Gastrocnemius medialis (tissue), 4 donors: ENCODE data around the gene NOL4L. TPM values are rescaled to one million over a fixed set of nuclear protein-coding genes. Genes with fewer than 3 reads are reported as not detected.

ENCODE experiments used
- ATAC-seq, 2 donors: fragments of 150-250 bp; one replicate each; pipeline ENCODE4 v1.9.1; 2016
- DNase-seq, 2 donors: peaks; one replicate each; pipeline ENCODE4 v3.0.0-alpha.2; 2019
- H3K27ac ChIP-seq, 4 donors: fragments of 200-600 bp; sonication (generic); 1 replicate in 1 of 4; 2 replicates in 3 of 4; pipeline ENCODE4 v1.5.1; 2016 to 2018; ENCODE audit warnings: mild to moderate bottlenecking in 2 of 4, moderate library complexity in 1 of 4
- H3K27me3 ChIP-seq, 3 donors: fragments of 200-600 bp; sonication (generic) in 2 of 3; 1 replicate in 1 of 3; 2 replicates in 2 of 3; pipeline versions ENCODE4 v1.5.1 to v1.6.0; 2016 to 2019; ENCODE audit warnings: mild to moderate bottlenecking in 1 of 3, moderate library complexity in 1 of 3
- H3K36me3 ChIP-seq, 2 donors: fragments of 200-600 bp; sonication (generic) in 1 of 2; one replicate each; pipeline ENCODE4 v1.5.1; 2017 to 2018
- H3K4me1 ChIP-seq, 2 donors: fragments of 200-600 bp; sonication (generic) in 1 of 2; one replicate each; pipeline ENCODE4 v1.5.1; 2016 to 2017; ENCODE audit warnings: mild to moderate bottlenecking in 2 of 2
- H3K4me3 ChIP-seq, 4 donors: fragments of 200-600 bp; sonication (generic) in 3 of 4; 1 replicate in 1 of 4; 2 replicates in 3 of 4; pipeline ENCODE4 v1.5.1; 2016 to 2019; ENCODE audit warnings: mild to moderate bottlenecking in 2 of 4
- H3K9me3 ChIP-seq, 3 donors: fragments of 200-600 bp; sonication (generic) in 2 of 3; 1 replicate in 1 of 3; 2 replicates in 2 of 3; pipeline ENCODE4 v1.5.1; 2016 to 2019
- CTCF ChIP-seq, 5 experiments: fragments of 450-650 bp in 3 of 5; fragments of 200-600 bp in 2 of 5; sonication (generic) in 2 of 5; IDR thresholded peaks in 4 of 5; conservative IDR thresholded peaks in 1 of 5; 1 replicate in 4 of 5; 2 replicates in 1 of 5; pipeline ENCODE4 v1.5.1; 2016 to 2019; ENCODE audit warnings: antibody characterized with exemption in 5 of 5, mild to moderate bottlenecking in 3 of 5, moderate library complexity in 3 of 5
- POLR2A ChIP-seq, 2 donors: fragments of 450-650 bp; IDR thresholded peaks; one replicate each; pipeline ENCODE4 v1.6.1; 2017; ENCODE audit warnings: antibody characterized with exemption in 2 of 2, mild to moderate bottlenecking in 2 of 2, moderate library complexity in 2 of 2
- in situ Hi-C, 4 donors: fragments of 200-750 bp; cut with MboI; loops; one replicate each; pipeline versions ENCODE4 v1.15.0 to v1.8.0; 2017; ENCODE audit warnings: low sequenced_read_pairs in 4 of 4
- intact Hi-C: fragments of 100-400 bp; cut with DNase I; formaldehyde crosslinking; loops from one replicate; pipeline ENCODE4 v1.15.1; 2023; ENCODE audit warnings: low total_unique reads
- total RNA-seq, 4 donors: library from RNA; depleted of rRNA; stranded (reverse); fragments of >200 nt; gene quantifications; one replicate each; pipeline versions ENCODE4 v1.1.0 to v1.2.3, GENCODE V29; 2016

The NOL4L gene
- total RNA-seq, 4 donors from 2014 or later: 1.4 to 1.9 (median 1.7) TPM

- no peaks in the 10 kb centered on the region for H3K27me3 ChIP-seq
- intact Hi-C loops (loop anchor here (5.0 kb wide), 1 partner anchor 146 kb away; no protein-coding TSS in a partner anchor), in situ Hi-C loops (no loop called here)
- H3K4me1 ChIP-seq: peaks cover 5 to 17% of the 10 kb centered on the region in 2 donors
- DNase-seq (no peak), ATAC-seq (peak in 1 of 2 donors; percentile 20)
- H3K36me3 ChIP-seq: no peaks in the 10 kb centered on the region
- H3K4me3 ChIP-seq: peak overlapping the region; percentile 59 to 80 (median 74)
- H3K9me3 ChIP-seq: no peaks in the 10 kb centered on the region
- no peak for TF ChIP-seq CTCF (IDR thresholded peaks at IDR 0.05 in 4 of 5, conservative IDR thresholded peaks at IDR 0.05 in 1 of 5)
- TF ChIP-seq POLR2A (IDR thresholded peaks at IDR 0.05): no peak
- peak overlapping the region; percentile 56 to 75 (median 72) for H3K27ac ChIP-seq
These were observed 101.5 kb downstream of the NOL4L start for GRCh38 chr20:32483351-32484224.

DNA sequence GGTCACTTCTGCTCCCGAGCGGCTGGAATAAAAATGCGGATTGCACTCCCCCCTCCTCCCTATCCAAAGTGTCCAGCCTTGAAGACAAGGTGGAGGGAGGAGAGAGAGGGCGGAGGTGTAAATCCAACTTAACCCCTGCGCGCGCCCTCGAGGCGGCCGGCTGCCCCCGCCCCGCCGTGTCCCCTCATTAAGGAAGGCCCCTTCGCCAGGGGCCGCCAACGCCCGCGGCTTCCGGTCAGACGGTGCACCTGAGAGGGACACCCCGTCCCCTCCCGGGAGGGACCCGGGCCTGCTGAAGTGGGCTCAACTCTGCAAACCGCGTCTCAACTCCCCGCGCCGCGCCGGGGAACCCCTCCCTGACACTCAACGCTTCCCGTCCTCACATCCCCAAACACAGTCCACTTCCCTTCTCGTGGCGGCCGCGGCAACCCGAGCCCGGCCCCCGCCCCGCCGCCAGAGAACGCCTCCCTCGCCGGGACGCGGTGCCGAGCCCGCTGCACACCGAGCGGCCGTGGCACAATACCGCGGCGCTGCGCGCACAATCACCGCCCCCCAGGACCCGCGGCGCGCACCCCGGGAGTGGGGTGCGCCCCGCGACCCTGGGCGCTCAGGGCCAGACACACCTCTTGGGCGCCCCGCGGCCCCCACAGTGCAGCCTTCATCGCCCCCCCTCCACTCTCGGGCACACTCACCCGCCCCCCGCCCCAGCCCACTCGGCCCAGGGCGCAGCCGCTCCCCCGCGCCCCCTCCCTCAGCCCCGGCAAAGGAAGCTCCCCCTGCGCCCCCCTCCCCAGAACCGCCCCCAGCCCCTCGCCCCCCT lies 102.5 kb downstream of the NOL4L start:
- intact Hi-C loops: loop anchor here (5.0 kb wide), 1 partner anchor 145 kb away; no protein-coding TSS in a partner anchor
- Histone ChIP-seq H3K4me1 (peaks cover 5 to 17% of the 10 kb centered on the region in 2 donors), H3K9me3 (no peaks in the 10 kb centered on the region), H3K27ac (peak overlapping the region; percentile 56 to 75 (median 72)), H3K36me3 (no peaks in the 10 kb centered on the region), H3K4me3 (peak overlapping the region; percentile 59 to 80 (median 70)), H3K27me3 (no peaks in the 10 kb centered on the region)
- ATAC-seq: no peak
- DNase-seq: no peak
- TF ChIP-seq CTCF (IDR thresholded peaks at IDR 0.05 in 4 of 5, conservative IDR thresholded peaks at IDR 0.05 in 1 of 5) (no peak), POLR2A (IDR thresholded peaks at IDR 0.05) (no peak)
- in situ Hi-C loops: no loop called here

- Histone ChIP-seq H3K4me3 (peak overlapping the region; percentile 59 to 80 (median 70)), H3K9me3 (no peaks in the 10 kb centered on the region), H3K27me3 (no peaks in the 10 kb centered on the region), H3K36me3 (no peaks in the 10 kb centered on the region), H3K4me1 (peaks cover 5 to 17% of the 10 kb centered on the region in 2 donors), H3K27ac (peak overlapping the region; percentile 56 to 75 (median 72))
- TF ChIP-seq CTCF (IDR thresholded peaks at IDR 0.05 in 4 of 5, conservative IDR thresholded peaks at IDR 0.05 in 1 of 5) (no peak), POLR2A (IDR thresholded peaks at IDR 0.05) (no peak)
- intact Hi-C loops (loop anchor here (5.0 kb wide), 1 partner anchor 145 kb away; no protein-coding TSS in a partner anchor), in situ Hi-C loops (no loop called here)
- no peak for DNase-seq
- no peak for ATAC-seq
These were observed 103.0 kb downstream of the NOL4L start for GRCh38 chr20:32482143-32482441.

DNA sequence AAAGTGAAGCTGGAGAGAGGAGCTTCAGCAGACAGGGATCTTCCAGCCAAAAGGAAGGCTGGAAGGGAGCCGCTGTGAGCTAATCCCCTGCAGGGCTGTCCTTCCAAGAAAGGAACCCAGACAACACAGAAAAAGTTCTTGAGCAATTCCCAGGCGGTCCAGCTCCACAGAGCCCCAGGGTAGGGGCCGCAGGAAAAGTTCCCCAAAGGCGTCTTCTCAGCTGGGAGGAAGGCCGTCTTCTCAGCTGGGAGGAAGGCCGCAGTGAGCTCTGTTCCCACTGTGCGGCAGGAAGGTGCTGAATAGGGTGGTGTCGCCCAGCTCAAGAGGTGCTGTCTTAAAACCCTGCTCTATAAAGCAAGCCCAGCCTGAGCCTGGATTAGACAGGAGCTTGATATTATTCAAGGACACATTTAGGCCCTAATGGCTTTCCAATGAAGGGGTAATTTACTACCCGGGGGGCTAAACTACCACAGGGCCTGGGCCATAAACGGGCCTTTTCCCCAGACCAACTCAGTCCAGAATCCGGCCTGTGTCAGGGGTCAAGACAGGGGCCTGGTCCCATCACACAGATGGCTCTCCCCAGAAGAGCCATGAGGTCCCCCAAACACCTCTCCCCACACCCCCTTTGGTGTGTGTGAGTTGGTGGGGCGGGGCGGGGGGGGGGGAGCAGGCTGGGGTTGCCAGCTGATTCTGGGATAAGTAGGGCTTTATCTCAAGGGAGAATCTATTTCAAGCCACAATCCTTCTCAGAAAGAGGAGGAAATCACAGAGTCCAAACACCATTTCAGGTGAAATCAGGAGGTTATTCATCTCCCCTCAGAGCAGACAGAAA lies 103.6 kb downstream of the NOL4L start:
- TF ChIP-seq POLR2A (IDR thresholded peaks at IDR 0.05): no peak
- TF ChIP-seq CTCF (IDR thresholded peaks at IDR 0.05 in 4 of 5, conservative IDR thresholded peaks at IDR 0.05 in 1 of 5): no peak

More for the DNA sequence above, 103.6 kb downstream of the NOL4L start:
- H3K27me3 ChIP-seq: no peaks in the 10 kb centered on the region
- H3K36me3 ChIP-seq: no peaks in the 10 kb centered on the region
- intact Hi-C loops: loop anchor here (5.0 kb wide), 1 partner anchor 144 kb away; no protein-coding TSS in a partner anchor
- peak overlapping the region in 3 of 4 donors; percentile 59 to 80 (median 69) for H3K4me3 ChIP-seq
- no peaks in the 10 kb centered on the region for H3K9me3 ChIP-seq
- peak overlapping the region; percentile 56 to 75 (median 72) for H3K27ac ChIP-seq
- no peak for DNase-seq
- peaks cover 7 to 17% of the 10 kb centered on the region in 2 donors for H3K4me1 ChIP-seq
- in situ Hi-C loops: no loop called here
- no peak for ATAC-seq
